GM12875 (cell line): ENCODE results near the gene HTT.

Experiments
- H3K4me3 ChIP-seq: one replicate; pipeline ENCODE4 v1.5.1; 2011; ENCODE audit warnings: low read depth, low read length, control low read depth
- CTCF ChIP-seq: IDR thresholded peaks from 2 replicates; pipeline ENCODE4 v1.5.1; 2011; ENCODE audit warnings: low read depth, mild to moderate bottlenecking, control low read depth, inconsistent platforms, low read length, moderate library complexity, borderline replicate concordance; ENCODE audit not compliant: insufficient read depth

HTT gene

GRCh38 chr4:3183008-3183407 lies 108.5 kb downstream of the HTT start:
- no peak for TF ChIP-seq CTCF
- no peak overlapping the region for H3K4me3 ChIP-seq

GRCh38 chr4:3184725-3185124 lies 110.2 kb downstream of the HTT start:
- no peak for TF ChIP-seq CTCF
- no peak overlapping the region for H3K4me3 ChIP-seq

- no peak for TF ChIP-seq CTCF
- no peak overlapping the region for H3K4me3 ChIP-seq
Observed at GRCh38 chr4:3186609-3187008, 112.1 kb downstream of the HTT start.

- H3K4me3 ChIP-seq, result no peak overlapping the region
- TF ChIP-seq CTCF, result no peak
Observed at GRCh38 chr4:3188118-3188517, 113.6 kb downstream of the HTT start.

GRCh38 chr4:3189459-3189858 lies 115.0 kb downstream of the HTT start:
- no peak overlapping the region for H3K4me3 ChIP-seq
- no peak for TF ChIP-seq CTCF

GRCh38 chr4:3190549-3190948 lies 116.1 kb downstream of the HTT start:
- H3K4me3 ChIP-seq, result no peak overlapping the region
- no peak for TF ChIP-seq CTCF

- H3K4me3 ChIP-seq, result no peak overlapping the region
- no peak for TF ChIP-seq CTCF
Observed at GRCh38 chr4:3192188-3192587, 117.7 kb downstream of the HTT start.
